Fibroblast of lung (primary cell): Measurements from ENCODE around the gene STAT4. TPM values are rescaled to one million over a fixed set of nuclear protein-coding genes. Genes with fewer than 3 reads are reported as not detected.

Source experiments
- DNase-seq, 2 donors: peaks; one replicate each; pipeline versions ENCODE4 v3.0.0 to v3.0.0-alpha.2; 2010; ENCODE audit warnings: low read depth in 2 of 2
- H2AFZ ChIP-seq: 2 replicates; pipeline ENCODE4 v1.5.1; 2012; ENCODE audit warnings: low read length, control low read depth, inconsistent platforms
- H3K27ac ChIP-seq: 2 replicates; pipeline ENCODE4 v1.5.1; 2011; ENCODE audit warnings: low read length, control low read depth; ENCODE audit not compliant: insufficient read depth
- H3K27me3 ChIP-seq: 2 replicates; pipeline ENCODE4 v1.5.1; 2011; ENCODE audit warnings: mild to moderate bottlenecking, low read length; ENCODE audit not compliant: control insufficient read depth, insufficient read depth
- H3K36me3 ChIP-seq: 2 replicates; pipeline ENCODE4 v1.5.1; 2011; ENCODE audit warnings: low read length; ENCODE audit not compliant: control insufficient read depth, insufficient read depth
- H3K4me1 ChIP-seq: 2 replicates; pipeline ENCODE4 v1.5.1; 2011; ENCODE audit warnings: low read length; ENCODE audit not compliant: control insufficient read depth, insufficient read depth; ENCODE audit errors: extremely low read depth
- H3K4me2 ChIP-seq: 2 replicates; pipeline ENCODE4 v1.5.1; 2011; ENCODE audit warnings: low read length, control low read depth; ENCODE audit not compliant: insufficient read depth; ENCODE audit errors: extremely low read depth
- H3K4me3 ChIP-seq, 4 experiments: fragments of 200-600 bp in 1 of 4; sonication (generic) in 1 of 4; replicated peaks in 1 of 4; 2 replicates each; pipeline ENCODE4 v1.5.1; 2011 to 2016; ENCODE audit warnings: low read length in 4 of 4, low read depth in 3 of 4, mild to moderate bottlenecking in 3 of 4, control low read depth in 2 of 4, inconsistent platforms in 1 of 4, mixed read lengths in 1 of 4; ENCODE audit not compliant: insufficient read depth in 1 of 4; ENCODE audit errors: control extremely low read depth in 1 of 4
- H3K79me2 ChIP-seq: 2 replicates; pipeline ENCODE4 v1.5.1; 2012; ENCODE audit warnings: mild to moderate bottlenecking, low read length, inconsistent platforms; ENCODE audit not compliant: control insufficient read depth, insufficient read depth
- H3K9ac ChIP-seq: 2 replicates; pipeline ENCODE4 v1.5.1; 2011; ENCODE audit warnings: mild to moderate bottlenecking, low read length, control low read depth; ENCODE audit not compliant: insufficient read depth
- H3K9me3 ChIP-seq: 2 replicates; pipeline ENCODE4 v1.5.1; 2012; ENCODE audit warnings: low read depth, low read length; ENCODE audit not compliant: control insufficient read depth, insufficient read depth
- H4K20me1 ChIP-seq: 2 replicates; pipeline ENCODE4 v1.5.1; 2011; ENCODE audit warnings: low read length; ENCODE audit not compliant: control insufficient read depth, insufficient read depth; ENCODE audit errors: extremely low read depth
- CTCF ChIP-seq, 2 donors: IDR thresholded peaks in 1 of 2; conservative IDR thresholded peaks in 1 of 2; 1 replicate in 1 of 2; 2 replicates in 1 of 2; pipeline ENCODE4 v1.5.1; 2011 to 2012; ENCODE audit warnings: low read length in 2 of 2, control low read depth in 1 of 2, inconsistent platforms in 1 of 2, low read depth in 1 of 2, mild to moderate bottlenecking in 1 of 2
- EZH2 ChIP-seq: IDR thresholded peaks from 2 replicates; pipeline ENCODE4 v1.5.1; 2012; ENCODE audit warnings: low read length, control low read depth, mild to moderate bottlenecking; ENCODE audit errors: missing control alignments
- polyA plus RNA-seq, 2 donors: library from polyadenylated mRNA; depleted of rRNA in 1 of 2; stranded (reverse) in 1 of 2; unstranded in 1 of 2; fragments of >200 nt; gene quantifications; 2 replicates each; pipeline ENCODE4 v1.2.1, GENCODE V29; 2011 to 2012; ENCODE audit warnings: missing spikeins in 1 of 2
- total RNA-seq: library from RNA; depleted of rRNA; stranded (reverse); fragments of >200 nt; gene quantifications from 2 replicates; pipeline ENCODE4 v1.2.1, GENCODE V29; 2014

STAT4 gene
- total and polyA plus RNA-seq, 2 donors (not counting 1 experiment from before 2014, with no cell fraction given), result 0.66 to 1.2 TPM

- no peak for TF ChIP-seq EZH2
- TF ChIP-seq CTCF (conservative IDR thresholded peaks at IDR 0.05 in 1 of 2, IDR thresholded peaks at IDR 0.05 in 1 of 2; ENCODE audit: low read depth in 1 of 2, low read length in 2 of 2), result peak; percentile 77 to 78
- Histone ChIP-seq H3K79me2 (no peaks in the 10 kb centered on the region), H3K9me3 (no peaks in the 10 kb centered on the region), H3K4me1 (peaks cover 26% of the 10 kb centered on the region), H3K27me3 (no peaks in the 10 kb centered on the region), H2AFZ (no peak overlapping the region), H3K27ac (no peak overlapping the region), H3K4me3 (no peak overlapping the region), H3K9ac (no peak overlapping the region), H4K20me1 (no peaks in the 10 kb centered on the region), H3K36me3 (no peaks in the 10 kb centered on the region), H3K4me2 (peak overlapping the region; percentile 70)
- peak; percentile 45 to 85 for DNase-seq
Observed at GRCh38 chr2:191165176-191165643, 14.4 kb upstream of the STAT4 start.

GRCh38 chr2:191158747-191159146 is 8.0 kb upstream of the STAT4 start:
- peak in 1 of 2 donors; percentile 22 for DNase-seq
- no peaks in the 10 kb centered on the region for H4K20me1 ChIP-seq
- H3K9ac ChIP-seq, result no peak overlapping the region
- H3K9me3 ChIP-seq, result no peaks in the 10 kb centered on the region
- no peaks in the 10 kb centered on the region for H3K27me3 ChIP-seq
- H3K36me3 ChIP-seq, result no peaks in the 10 kb centered on the region
- no peaks in the 10 kb centered on the region for H3K4me1 ChIP-seq
- H3K79me2 ChIP-seq, result no peaks in the 10 kb centered on the region
- H3K4me2 ChIP-seq, result no peak overlapping the region
- no peak overlapping the region for H2AFZ ChIP-seq
- H3K4me3 ChIP-seq, result no peak overlapping the region
- TF ChIP-seq CTCF (conservative IDR thresholded peaks at IDR 0.05 in 1 of 2, IDR thresholded peaks at IDR 0.05 in 1 of 2; ENCODE audit: low read depth in 1 of 2, low read length in 2 of 2) (no peak), EZH2 (no peak)
- no peak overlapping the region for H3K27ac ChIP-seq

GRCh38 chr2:191158193-191158592 is 7.4 kb upstream of the STAT4 start:
- no peak for DNase-seq
- no peak overlapping the region for H3K4me2 ChIP-seq
- TF ChIP-seq EZH2 (no peak), CTCF (conservative IDR thresholded peaks at IDR 0.05 in 1 of 2, IDR thresholded peaks at IDR 0.05 in 1 of 2; ENCODE audit: low read depth in 1 of 2, low read length in 2 of 2) (no peak)

More at GRCh38 chr2:191158193-191158592, 7.4 kb upstream of the STAT4 start:
- Histone ChIP-seq H3K79me2 (no peaks in the 10 kb centered on the region), H2AFZ (no peak overlapping the region), H3K36me3 (no peaks in the 10 kb centered on the region), H4K20me1 (no peaks in the 10 kb centered on the region), H3K9ac (no peak overlapping the region), H3K27me3 (no peaks in the 10 kb centered on the region), H3K4me1 (no peaks in the 10 kb centered on the region), H3K27ac (no peak overlapping the region), H3K9me3 (no peaks in the 10 kb centered on the region), H3K4me3 (no peak overlapping the region)
